ENCODE data around the gene ZBTB48.
"Not testable (repeated sequence)": the region's sequence is repeated elsewhere in the genome, so short reads cannot be mapped to it uniquely, and the experiment has no call there.

ZBTB48 gene

DNA sequence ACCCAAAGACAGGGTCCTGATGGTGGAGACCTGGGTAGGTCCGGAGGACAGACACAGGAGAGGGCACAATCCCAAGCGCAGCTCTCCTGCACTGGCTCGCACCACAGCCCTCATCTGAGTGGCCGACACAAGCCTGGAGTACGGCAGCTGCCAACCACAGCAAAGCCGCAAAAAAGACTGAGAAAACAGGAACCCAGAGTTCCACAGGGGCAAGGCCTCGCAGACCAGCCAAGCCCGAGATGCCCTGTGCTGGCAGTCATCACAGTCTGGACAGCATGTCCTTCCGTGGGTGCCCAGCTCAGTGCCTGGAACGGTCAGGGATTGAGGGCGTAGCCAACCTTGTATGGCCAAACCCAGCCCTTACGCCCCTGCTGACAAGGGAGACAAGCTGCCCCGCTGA lies 11.4 kb downstream of the ZBTB48 start:
- DNase-seq (ENCODE audit: low read depth in 3 of 3): no peak

DNA sequence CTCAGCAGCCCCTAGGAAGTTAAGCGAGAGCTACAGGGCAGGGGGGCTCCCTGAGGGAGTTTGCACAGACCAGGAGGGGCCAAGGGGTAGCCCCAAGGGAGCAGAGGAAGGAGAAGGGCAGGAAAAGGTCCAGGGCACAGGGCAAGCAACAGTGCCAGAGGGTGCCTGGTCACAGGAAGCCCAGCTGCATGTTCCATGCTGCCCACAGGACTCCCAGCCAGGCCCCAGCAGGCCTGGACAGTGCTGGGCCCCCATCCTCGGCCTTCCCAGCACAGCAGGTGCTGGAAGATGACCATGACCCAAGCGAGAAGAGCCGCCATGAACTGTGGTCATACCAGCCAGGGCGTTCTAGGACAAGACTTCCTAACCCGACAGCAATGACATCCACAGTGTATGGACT lies 11.8 kb downstream of the ZBTB48 start:
- no peak for DNase-seq (ENCODE audit: low read depth in 3 of 3)

DNA sequence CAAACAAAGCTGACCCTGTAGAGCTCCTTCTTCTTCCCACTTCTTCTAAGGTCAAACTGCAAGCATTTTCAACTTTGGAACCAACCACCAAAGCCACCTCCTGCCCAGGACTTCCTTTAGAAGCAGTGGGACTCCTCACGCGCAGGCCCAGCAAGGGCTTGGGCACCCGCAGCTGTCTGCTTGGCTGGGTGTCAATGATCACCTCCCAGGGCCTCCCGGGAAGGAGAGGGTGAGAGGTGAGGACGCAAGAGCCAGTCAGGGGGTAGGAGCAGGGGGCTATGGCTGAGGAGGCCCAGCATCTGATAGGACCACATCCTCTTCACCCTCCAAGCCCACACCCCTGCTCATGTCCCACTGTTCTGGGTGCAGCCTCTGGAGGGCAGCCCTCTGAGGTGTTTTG lies 12.6 kb downstream of the ZBTB48 start:
- DNase-seq (ENCODE audit: low read depth in 3 of 3): no peak

DNA sequence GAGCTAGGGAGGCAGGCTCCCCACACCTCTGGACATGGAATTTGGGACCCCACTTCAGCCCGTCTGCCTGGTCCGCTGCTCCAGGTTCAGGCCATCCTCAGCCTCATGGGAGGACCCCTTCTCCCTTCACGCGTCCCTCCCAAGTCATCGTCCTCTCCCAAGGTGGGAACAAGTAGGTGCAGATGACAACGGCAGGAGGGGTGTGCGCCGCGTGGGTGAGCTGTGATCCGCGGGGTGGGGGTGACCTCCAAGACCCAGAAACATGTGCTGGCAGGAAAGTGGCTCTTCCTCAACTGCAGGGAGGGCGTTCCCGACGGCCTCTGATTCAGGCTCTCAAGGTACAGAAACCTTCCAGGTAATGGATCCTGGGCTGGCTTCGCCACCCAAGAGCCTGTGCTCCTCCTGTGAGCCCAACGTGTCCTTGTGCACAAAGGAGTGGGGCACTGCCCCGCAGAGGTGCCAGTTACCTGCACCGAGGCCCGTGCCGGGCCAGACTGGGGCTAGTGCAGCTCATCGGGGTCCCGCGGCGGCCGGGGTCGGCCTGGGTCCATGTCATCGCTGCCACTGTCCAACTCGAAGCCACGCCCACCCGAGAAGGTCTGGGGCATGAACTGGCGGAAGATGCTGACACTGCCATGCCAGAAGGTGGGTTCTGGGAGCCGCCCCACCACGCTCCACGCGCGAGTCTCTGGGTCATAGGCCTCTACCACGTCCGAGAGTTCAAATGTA lies 13.2 kb downstream of the ZBTB48 start:
- DNase-seq (ENCODE audit: low read depth in 3 of 3): no peak

DNA sequence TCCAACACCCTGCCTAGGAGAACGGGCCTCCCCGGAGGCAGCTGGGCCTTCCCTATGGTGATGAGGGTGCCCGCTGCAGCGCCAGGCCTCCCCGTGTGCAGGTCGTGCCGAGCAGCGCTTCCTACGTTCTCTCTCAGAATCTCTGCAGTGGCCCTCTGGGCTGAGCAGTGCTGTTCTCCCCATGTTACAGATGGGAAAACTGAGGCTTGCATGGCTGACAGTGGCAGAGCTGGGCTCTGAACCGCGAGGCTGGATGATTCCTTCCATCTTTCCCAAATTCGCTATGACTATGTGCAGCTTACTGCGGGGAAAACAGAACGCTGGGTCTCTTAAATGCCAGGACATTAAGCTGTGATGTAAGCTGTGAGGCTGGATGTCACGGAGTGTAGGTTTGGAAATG lies 14.0 kb downstream of the ZBTB48 start:
- no peak for DNase-seq (ENCODE audit: low read depth in 3 of 3)

DNA sequence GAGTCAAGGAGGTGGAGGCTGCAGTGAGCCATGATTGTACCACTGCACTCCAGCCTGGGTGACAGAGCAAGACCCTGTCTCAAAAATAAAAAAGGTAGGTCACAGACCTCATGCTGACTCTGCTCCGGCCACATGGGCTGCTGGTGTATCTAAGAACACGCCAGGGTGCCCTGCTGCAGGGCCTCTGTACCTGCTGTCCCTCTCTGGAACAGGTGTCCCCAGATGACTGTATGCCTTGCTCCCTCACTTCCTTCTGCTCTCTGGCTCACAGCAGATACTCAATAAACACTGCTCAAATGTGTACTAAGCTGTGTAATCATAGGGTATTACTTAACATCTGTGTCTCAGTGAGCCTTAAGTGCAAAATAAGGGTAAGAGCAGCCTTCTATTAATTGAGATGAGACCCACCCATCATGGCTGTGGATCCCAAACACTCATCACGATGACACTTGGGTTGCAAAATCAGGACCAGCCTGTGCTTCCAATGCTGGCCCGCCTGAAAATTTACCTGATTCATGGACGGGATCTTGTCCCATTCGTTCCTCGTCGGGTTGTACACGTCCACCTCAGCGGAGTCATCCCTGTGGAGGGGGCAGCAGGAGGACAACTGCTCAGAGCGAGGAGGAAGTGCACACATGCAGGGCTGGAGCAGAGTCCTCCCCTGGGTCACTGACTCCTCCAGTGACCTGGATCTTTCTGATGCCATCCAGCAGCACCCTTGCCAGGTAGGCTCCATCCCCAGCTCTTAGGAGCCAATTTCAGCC lies 15.4 kb downstream of the ZBTB48 start:
- DNase-seq (ENCODE audit: low read depth in 3 of 3): no peak

DNA sequence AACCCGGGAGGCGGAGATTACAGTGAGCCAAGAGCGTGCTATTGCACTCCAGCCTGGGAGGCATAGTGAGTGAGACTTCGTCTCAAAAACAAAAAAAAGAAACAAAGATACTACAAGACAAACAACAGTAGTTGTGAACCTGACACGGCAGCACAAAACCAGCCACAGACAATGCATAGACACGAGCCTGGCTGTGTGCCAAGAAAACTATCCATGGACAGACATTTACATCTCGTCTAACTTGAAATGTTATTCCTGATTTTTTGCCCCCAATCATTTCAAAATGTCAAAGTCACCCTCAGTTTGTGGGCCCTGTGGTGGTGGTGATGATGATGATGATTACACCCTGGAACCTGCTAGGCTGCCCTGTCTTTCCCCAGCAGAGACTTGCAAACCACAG lies 16.6 kb downstream of the ZBTB48 start:
- no peak for DNase-seq (ENCODE audit: low read depth in 3 of 3)

DNA sequence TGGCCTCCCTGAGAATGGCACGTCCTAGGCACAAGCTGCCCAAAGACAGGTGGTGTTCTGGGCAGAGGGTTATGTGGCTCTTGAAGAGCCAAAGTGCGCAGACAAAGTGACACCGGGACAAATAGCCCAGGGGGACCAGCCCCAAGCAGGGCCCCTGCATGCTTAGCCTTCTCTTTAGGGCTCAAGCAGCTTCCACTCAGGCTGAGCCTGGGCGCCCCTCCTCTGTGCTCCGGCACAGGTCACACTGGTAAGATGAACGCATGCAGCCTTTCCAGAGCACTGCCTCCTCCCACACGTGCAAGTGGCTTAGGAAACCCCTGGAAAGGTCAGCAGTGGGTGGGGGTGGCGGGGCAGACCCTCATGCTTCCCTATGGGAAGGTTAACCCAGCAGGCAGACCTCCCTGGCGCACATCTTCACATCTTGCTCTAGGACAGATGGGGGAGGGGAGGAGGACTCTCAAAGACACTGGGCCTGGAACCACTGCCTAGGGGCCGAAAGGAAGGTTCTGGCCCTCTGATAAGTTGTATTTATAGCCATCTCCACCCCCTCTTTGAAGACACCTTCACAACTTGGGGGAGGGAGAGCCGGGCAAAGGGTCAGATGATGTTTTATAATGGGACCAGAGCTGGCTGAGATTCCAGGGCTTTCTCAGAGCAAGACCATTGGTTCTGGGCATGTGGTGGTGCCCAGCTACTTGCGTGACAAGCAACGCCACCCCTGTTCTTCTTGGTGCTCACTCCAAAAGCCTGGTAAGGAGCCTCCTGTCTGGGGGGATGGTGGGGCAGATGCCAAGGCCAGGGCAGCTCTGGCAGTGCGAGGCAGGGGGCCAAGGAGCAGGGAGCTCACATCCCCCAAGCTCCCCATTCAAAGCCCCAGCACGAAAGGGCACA lies 17.3 kb downstream of the ZBTB48 start:
- no peak for DNase-seq (ENCODE audit: low read depth in 3 of 3)

DNA sequence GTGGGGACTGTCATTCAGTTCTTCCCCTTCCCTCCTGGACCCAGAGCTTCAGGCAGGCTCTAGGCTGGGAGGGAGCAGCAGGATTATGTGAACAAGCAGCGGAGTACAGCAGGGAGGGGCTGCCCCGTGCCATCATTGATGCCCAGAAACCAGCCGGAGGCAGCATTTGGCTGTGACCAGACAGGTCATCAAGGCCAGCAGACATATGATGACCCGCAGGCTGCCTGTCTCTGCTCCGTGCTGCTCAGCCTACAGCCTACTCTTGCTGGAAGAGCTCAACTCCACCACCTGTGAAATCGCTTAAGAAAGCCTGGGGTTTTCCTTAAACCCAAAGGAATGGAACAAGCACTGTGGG lies 18.0 kb downstream of the ZBTB48 start:
- no peak for DNase-seq (ENCODE audit: low read depth in 3 of 3)

DNA sequence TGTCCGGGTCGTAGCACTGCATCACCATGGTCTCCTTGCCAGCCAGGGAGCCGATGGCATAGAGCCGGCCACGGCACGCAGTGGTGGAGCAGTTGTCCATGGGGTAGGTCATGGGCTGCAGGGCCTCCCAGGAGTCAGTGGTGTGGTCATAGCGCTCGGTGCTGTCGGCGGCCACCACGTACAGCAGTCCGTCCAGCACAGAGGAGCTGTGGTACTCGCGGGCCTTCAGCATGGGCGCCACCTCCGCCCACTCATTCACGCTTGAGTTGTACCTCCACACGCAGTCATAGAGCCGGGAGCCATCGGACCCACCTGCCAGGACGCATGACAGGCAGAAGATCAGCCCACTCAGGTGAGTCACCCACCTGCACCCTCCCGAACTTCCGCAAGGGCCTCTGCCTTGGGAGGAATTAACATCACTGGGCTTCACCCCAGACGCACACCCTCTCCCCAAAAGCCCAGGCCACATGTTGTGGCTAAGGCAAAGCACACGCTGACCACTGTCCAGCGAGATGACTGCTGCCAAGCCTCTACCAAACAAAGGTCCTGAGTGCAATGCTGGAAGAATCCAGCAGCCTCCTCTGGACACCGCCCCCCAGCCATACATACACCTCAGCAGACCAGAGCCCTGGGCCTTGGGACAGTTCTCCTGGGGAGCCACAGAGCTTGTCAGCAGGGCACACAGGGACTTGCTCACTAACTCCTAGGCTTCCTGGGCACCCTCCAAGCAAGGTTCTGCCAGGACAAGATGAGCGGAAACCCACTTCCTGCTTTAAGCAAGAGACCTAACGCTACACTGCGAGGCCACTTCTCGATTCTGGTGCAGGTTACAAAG lies 19.6 kb downstream of the ZBTB48 start:
- DNase-seq (ENCODE audit: low read depth in 3 of 3): peak in 2 of 3 experiments; percentile 42 to 56

DNA sequence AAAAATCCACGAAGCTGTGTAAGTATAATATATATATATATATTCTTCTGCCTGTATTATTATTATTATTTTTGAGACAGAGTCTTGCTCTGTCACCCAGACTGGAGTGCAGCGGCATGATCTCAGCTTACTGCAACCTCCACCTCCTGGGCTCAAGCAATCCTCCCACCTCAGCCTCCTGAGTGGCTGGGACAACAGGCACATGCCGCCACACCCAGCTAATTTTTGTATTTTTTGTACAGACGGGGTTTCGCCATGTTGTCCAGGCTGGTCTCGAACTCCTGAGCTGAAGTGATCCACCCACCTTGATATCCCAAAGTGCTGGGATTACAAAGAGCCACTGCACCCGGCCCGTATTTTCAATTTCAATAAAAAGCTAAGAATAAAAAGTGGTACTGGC lies 20.2 kb downstream of the ZBTB48 start:
- DNase-seq (ENCODE audit: low read depth in 3 of 3): not testable (repeated sequence)

DNA sequence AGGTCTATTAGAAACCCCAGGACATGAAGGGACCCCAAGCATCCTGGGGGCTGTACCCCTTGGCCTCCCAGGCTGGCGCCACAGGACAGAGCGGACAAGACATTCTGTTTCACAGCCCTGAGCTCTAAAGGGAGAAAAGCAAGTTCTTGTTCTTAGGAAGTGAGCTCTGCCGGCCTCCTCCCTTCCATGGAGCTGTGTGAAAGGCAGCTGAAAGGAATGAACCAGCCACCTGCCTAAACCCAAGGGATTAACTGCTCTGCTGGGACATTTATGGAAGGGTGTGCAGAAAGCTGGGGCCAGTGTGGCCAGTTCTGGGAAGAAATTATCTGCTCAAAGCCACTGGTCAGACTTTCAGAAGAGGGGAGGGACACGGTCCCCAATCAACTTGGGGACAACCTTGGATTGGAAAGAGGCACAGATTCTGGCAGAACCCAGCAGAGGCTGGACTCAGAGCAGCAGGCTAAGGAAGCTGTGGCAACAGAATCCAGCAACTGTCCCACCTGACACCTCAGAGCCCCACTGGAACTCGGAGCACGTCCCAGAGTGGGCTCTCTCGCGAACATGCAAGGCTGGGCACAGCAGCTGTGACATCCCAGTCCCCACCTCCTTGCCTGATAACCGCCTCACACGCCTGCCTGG lies 20.7 kb downstream of the ZBTB48 start:
- DNase-seq (ENCODE audit: low read depth in 3 of 3): no peak

DNA sequence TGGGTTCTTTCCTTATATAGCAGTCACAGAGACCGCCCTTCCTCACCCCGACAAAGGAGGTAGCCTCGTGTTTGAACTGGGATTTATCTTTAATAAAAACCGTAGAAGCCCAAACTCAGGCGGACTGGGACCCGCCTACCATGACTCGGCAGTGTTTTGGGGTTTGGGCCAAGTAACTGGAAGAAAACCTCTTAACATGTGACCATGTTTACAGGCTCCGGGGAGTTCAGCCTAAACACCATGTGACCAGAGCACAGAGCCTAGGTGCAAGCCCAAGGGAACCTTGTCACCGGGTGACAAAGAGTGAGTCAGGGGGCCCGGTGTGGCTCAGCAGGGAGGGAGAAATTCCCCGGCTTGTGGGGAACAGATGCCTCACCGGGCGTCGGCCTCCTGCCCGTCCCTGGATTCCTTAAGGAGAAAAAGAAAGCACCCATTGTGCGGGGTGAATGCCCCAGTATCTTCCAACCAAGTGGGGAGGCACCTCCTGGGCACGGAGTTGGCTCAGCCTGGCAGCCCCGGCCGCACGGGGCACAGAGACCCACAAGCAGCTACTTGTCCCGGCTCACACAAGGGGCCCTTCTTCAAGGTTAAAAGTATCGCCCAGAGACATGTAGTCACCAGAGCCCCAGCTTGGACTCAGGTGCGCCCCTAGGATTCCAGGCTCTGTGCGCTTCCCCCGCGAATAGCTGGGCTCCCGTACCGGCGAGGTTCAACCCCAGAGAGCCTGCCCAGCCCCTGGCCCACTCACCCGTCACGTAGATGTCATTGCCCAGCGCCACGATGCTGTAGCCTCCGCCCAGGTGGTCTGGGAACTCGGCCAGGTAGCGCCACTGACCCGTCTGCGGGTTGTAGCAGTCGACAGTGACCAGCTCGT lies 21.5 kb downstream of the ZBTB48 start:
- peak; percentile 72 to 86 (median 82) for DNase-seq (ENCODE audit: low read depth in 3 of 3)

DNA sequence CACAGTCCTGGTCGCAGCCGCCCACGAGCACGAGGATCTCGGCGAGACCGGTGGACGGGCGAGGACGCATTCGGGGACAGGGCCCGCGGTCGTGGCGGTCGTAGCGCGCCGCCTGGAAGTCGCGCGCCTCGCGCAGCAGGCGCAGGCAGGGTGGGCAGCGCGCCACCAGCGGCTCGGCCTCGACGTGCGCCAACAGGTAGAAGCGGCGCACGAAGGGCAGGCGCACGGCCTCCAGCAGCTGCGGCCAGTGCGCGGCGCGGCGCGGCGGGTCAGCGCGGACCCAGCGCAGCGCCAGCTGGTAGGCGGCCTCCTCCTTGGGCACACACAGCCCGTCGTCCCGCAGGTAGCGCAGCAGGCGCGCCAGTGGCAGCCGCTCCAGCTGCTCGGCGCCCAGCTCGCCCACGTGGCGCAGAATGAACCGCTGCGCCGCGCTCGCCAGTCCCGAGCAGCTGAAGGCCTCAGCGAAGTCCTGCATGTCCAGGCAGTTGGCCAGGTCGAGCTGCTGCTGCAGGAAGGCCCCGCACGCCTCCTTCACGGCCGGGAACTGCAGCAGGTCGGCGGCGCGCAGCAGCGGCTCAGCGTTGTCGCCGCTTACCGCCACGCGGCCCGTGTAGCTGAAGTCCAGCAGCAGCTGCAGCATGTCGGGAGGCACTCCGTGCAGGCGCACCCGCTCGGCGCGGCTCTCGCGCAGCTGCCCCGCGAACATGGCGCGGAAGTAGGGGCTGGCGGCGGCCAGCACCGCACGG lies 22.3 kb downstream of the ZBTB48 start:
- DNase-seq (ENCODE audit: low read depth in 3 of 3): peak in 1 of 3 experiments; percentile 31

DNA sequence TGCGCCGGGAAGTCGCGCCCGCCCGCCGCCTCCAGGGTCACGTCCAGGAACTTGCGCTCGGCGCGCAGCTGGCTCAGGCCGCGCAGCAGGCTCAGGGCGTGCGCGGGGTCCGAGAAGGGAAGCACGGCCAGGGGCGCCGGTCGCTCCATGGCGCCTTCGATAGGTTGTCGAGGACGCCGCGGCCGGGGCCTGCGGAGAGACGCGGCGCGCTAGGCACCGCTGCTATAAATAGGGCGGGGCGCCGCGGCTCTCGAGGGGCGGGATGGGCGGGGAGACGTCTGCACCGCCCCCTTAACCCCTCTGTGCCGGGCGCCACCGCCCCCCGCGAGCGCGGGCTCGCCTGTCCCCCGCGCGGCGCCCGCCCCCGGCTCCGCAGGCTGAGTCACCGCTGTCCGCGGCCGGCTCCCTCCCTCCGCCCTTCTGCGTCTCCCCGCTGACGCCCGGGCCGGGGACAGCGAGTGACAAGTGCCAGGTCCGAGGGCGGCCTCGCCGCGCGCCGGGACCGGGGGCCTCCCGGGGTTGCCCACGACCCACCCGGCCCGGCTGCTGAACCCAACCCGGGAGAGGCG lies 23.0 kb downstream of the ZBTB48 start, which contains the start of gene KLHL21:
Gene KLHL21, minus strand, starts transcription at position 201 of the 569 bp plus-strand sequence. Its CDS starts 52 bp downstream, at position 149.
- peak; percentile 70 to 90 (median 71) for DNase-seq (ENCODE audit: low read depth in 3 of 3)

DNA sequence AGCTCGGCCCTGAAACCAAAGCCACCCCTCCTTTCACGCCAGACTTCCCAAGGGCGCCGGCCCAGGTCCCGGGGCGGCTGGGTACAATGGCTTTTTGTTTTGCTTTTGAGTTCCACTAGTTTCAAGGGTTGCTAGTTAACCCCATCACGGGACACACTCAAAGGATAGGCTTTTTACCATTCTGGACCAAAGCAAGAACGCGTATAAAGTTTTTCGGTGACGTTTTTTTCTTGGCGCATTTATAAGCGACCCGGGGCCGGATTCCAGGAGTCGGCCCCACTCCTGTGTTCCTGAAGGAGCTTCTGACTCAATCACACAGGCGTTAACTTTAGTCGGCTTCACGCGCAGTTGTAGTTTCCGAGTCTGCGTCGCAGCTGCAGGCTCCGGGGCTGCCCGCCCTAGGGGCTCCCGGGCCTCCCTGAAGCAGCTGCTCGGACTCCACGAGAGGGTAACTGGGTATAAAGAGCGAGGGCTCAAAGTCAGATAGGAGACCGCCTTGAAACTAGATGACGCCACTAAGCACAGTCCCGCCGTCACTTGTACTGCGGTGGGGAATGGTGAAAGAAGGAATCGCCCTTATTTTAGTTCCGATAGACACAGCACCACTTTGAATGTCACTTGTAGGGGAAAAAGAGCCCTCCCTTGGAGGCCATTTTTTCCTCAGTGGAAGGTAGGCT lies 23.6 kb downstream of the ZBTB48 start:
- DNase-seq (ENCODE audit: low read depth in 3 of 3): peak in 1 of 3 experiments; percentile 51

DNA sequence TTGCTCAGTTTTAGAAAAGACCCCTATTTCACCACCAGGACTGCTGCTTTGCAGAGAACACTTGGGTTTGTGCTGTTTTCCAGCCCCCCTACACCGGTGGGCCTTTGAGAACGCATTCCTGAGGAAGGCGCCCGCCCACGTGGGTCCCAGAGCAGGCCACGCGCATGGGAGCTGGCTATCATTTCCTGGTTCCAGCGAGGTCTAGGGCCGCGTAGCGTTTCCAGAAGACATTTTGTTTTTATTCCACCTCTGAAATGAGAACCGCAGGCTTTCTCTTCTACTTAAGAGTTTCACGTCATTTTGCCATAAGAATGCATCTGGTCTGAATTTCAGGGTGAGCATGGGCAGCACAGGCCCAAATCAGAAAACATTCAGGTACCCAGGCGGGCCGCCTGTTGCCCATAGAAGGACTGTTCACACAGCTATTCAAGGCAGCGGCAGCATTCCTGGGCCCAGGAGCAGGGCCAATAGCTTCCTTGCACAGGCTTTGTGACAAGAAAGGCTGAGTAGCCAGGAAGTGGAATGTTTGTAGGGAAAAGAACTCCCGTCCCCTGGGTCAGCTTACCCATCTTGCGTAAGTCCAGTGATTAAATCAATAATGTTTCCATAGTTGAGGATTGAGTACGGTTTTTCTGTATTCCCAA lies 24.2 kb downstream of the ZBTB48 start:
- peak in 1 of 3 experiments; percentile 32 for DNase-seq (ENCODE audit: low read depth in 3 of 3)
